Measurements from ENCODE around the gene FBXL19.

- TF ChIP-seq ZNF121 (CRISPR knock-in tag; conservative IDR thresholded peaks at IDR 0.05) (no peak), MECOM (CRISPR knock-in tag; IDR thresholded peaks at IDR 0.05) (no peak), ERF (CRISPR knock-in tag; IDR thresholded peaks at IDR 0.05) (no peak), TAF1 (IDR thresholded peaks at IDR 0.05; ENCODE audit: control insufficient read depth, extremely low read depth, insufficient read depth, low read length, severe bottlenecking) (no peak), SP1 (CRISPR knock-in tag; IDR thresholded peaks at IDR 0.05) (no peak), FOXJ2 (tag; IDR thresholded peaks at IDR 0.05) (no peak), BACH1 (tag; IDR thresholded peaks at IDR 0.05) (no peak), POLR2A (conservative IDR thresholded peaks at IDR 0.05) (no peak), ZNF830 (CRISPR knock-in tag; IDR thresholded peaks at IDR 0.05) (no peak), CCAR2 (IDR thresholded peaks at IDR 0.05; ENCODE audit: low read depth, low read length) (no peak), ZBTB17 (CRISPR knock-in tag; IDR thresholded peaks at IDR 0.05) (no peak), CEBPB (tag; IDR thresholded peaks at IDR 0.05) (no peak), HOXB6 (CRISPR knock-in tag; IDR thresholded peaks at IDR 0.05; ENCODE audit: borderline replicate concordance) (no peak)
These were observed 44.4 kb downstream of the FBXL19 start for GRCh38 chr16:30967795-30968194.

All from K562 (cell line).